Effector memory CD4-positive, alpha-beta T cell (primary cell): ENCODE results near the gene ADA.
A peak's percentile ranks its signal among the peaks of the same experiment; 100 is the strongest.
"Not testable (repeated sequence)": the region's sequence is repeated elsewhere in the genome, so short reads cannot be mapped to it uniquely, and the experiment has no call there.

Source experiments
- DNase-seq, 3 donors: peaks; one replicate each; pipeline ENCODE4 v3.0.0-alpha.2; 2020
- H3K27ac ChIP-seq: 2 replicates; pipeline ENCODE4 v1.7.0; 2013; ENCODE audit warnings: mild to moderate bottlenecking, low read length, moderate library complexity; ENCODE audit not compliant: insufficient read depth, poor library complexity, severe bottlenecking
- H3K27me3 ChIP-seq: replicated peaks from 2 replicates; pipeline ENCODE4 v1.7.0; 2013; ENCODE audit warnings: mild to moderate bottlenecking, low read length; ENCODE audit not compliant: insufficient read depth, control insufficient read depth, poor library complexity, severe bottlenecking
- H3K36me3 ChIP-seq: 2 replicates; pipeline ENCODE4 v1.7.0; 2013; ENCODE audit warnings: mild to moderate bottlenecking, low read length, moderate library complexity; ENCODE audit not compliant: control insufficient read depth, insufficient read depth
- H3K4me1 ChIP-seq: 2 replicates; pipeline ENCODE4 v1.7.0; 2013; ENCODE audit warnings: low read length, mild to moderate bottlenecking; ENCODE audit not compliant: control insufficient read depth, insufficient read depth, poor library complexity, severe bottlenecking
- H3K4me3 ChIP-seq: 2 replicates; pipeline ENCODE4 v1.7.0; 2013; ENCODE audit warnings: low read length, low read depth, mild to moderate bottlenecking; ENCODE audit not compliant: insufficient read depth, poor library complexity, severe bottlenecking
- H3K9me3 ChIP-seq: 2 replicates; pipeline ENCODE4 v1.7.0; 2013; ENCODE audit warnings: mild to moderate bottlenecking, low read length, moderate library complexity; ENCODE audit not compliant: control insufficient read depth

The ADA gene

GRCh38 chr20:44658810-44659209, 7.3 kb upstream of the ADA start:
- Histone ChIP-seq H3K27ac (no peak overlapping the region), H3K36me3 (peaks cover 6% of the 10 kb centered on the region), H3K4me1 (no peaks in the 10 kb centered on the region), H3K27me3 (no peaks in the 10 kb centered on the region), H3K4me3 (no peak overlapping the region), H3K9me3 (no peaks in the 10 kb centered on the region)
- no peak for DNase-seq

- Histone ChIP-seq H3K9me3 (no peaks in the 10 kb centered on the region), H3K4me1 (peaks cover 2% of the 10 kb centered on the region), H3K27ac (no peak overlapping the region), H3K4me3 (no peak overlapping the region), H3K27me3 (no peaks in the 10 kb centered on the region), H3K36me3 (peaks cover 2% of the 10 kb centered on the region)
- DNase-seq: no peak
Observed at GRCh38 chr20:44657875-44658274, 6.4 kb upstream of the ADA start.

- Histone ChIP-seq H3K4me1 (peaks cover 4% of the 10 kb centered on the region), H3K9me3 (no peaks in the 10 kb centered on the region), H3K4me3 (no peak overlapping the region), H3K27me3 (no peaks in the 10 kb centered on the region), H3K36me3 (no peaks in the 10 kb centered on the region), H3K27ac (no peak overlapping the region)
- DNase-seq: no peak
Observed at GRCh38 chr20:44656448-44656847, 4.9 kb upstream of the ADA start.

- not testable (repeated sequence) for H3K36me3 ChIP-seq, H3K27me3 ChIP-seq, H3K4me3 ChIP-seq, DNase-seq, H3K9me3 ChIP-seq, H3K27ac ChIP-seq
- H3K4me1 ChIP-seq: peaks cover 24% of the 10 kb centered on the region
Observed at GRCh38 chr20:44654210-44654609, 2.7 kb upstream of the ADA start.

- Histone ChIP-seq H3K4me1 (peaks cover 31% of the 10 kb centered on the region), H3K4me3 (no peak overlapping the region), H3K27me3 (no peaks in the 10 kb centered on the region), H3K27ac (no peak overlapping the region), H3K36me3 (no peaks in the 10 kb centered on the region), H3K9me3 (no peaks in the 10 kb centered on the region)
- DNase-seq: no peak
Observed at GRCh38 chr20:44653546-44653945, 2.0 kb upstream of the ADA start.

GRCh38 chr20:44651434-44651683, 140 bp downstream of the ADA start:
- no peak for DNase-seq

GRCh38 chr20:44650771-44651433, 597 bp downstream of the ADA start:
- H3K4me3 ChIP-seq: peak overlapping the region; percentile 92
- H3K36me3 ChIP-seq: no peaks in the 10 kb centered on the region
- peak overlapping the region; percentile 75 for H3K27ac ChIP-seq
- peak in 1 of 3 donors; percentile 16 for DNase-seq
- H3K27me3 ChIP-seq: no peaks in the 10 kb centered on the region
- H3K9me3 ChIP-seq: no peaks in the 10 kb centered on the region
- peaks cover 55% of the 10 kb centered on the region for H3K4me1 ChIP-seq

More at GRCh38 chr20:44651434-44651683, 140 bp downstream of the ADA start:
- Histone ChIP-seq H3K4me3 (peak overlapping the region; percentile 92), H3K27me3 (no peaks in the 10 kb centered on the region), H3K4me1 (peaks cover 51% of the 10 kb centered on the region), H3K9me3 (no peaks in the 10 kb centered on the region), H3K36me3 (no peaks in the 10 kb centered on the region), H3K27ac (peak overlapping the region; percentile 75)

- no peaks in the 10 kb centered on the region for H3K36me3 ChIP-seq
- peaks cover 64% of the 10 kb centered on the region for H3K4me1 ChIP-seq
- H3K4me3 ChIP-seq: no peak overlapping the region
- H3K27ac ChIP-seq: no peak overlapping the region
- H3K9me3 ChIP-seq: no peaks in the 10 kb centered on the region
- no peak for DNase-seq
- no peaks in the 10 kb centered on the region for H3K27me3 ChIP-seq
Observed at GRCh38 chr20:44649976-44650375, 1.5 kb downstream of the ADA start.

GRCh38 chr20:44649126-44649525, 2.4 kb downstream of the ADA start:
- no peaks in the 10 kb centered on the region for H3K9me3 ChIP-seq
- no peaks in the 10 kb centered on the region for H3K36me3 ChIP-seq
- no peak overlapping the region for H3K27ac ChIP-seq
- no peaks in the 10 kb centered on the region for H3K27me3 ChIP-seq
- DNase-seq: no peak
- H3K4me3 ChIP-seq: no peak overlapping the region
- peaks cover 72% of the 10 kb centered on the region for H3K4me1 ChIP-seq

- H3K27me3 ChIP-seq: no peaks in the 10 kb centered on the region
- DNase-seq: no peak
- H3K27ac ChIP-seq: no peak overlapping the region
- H3K4me1 ChIP-seq: peaks cover 78% of the 10 kb centered on the region
- H3K4me3 ChIP-seq: no peak overlapping the region
- H3K9me3 ChIP-seq: no peaks in the 10 kb centered on the region
- H3K36me3 ChIP-seq: no peaks in the 10 kb centered on the region
Observed at GRCh38 chr20:44648579-44648978, 2.9 kb downstream of the ADA start.
